CD14-positive monocyte (primary cell): Measurements from ENCODE around the gene FAM241B. TPM values are rescaled to one million over a fixed set of nuclear protein-coding genes. Genes with fewer than 3 reads are reported as not detected.

Source experiments
- DNase-seq, 3 donors: peaks; one replicate each; pipeline ENCODE4 v3.0.0-alpha.2; 2011 to 2022
- H2AFZ ChIP-seq: 2 replicates; pipeline ENCODE4 v1.6.0; 2012; ENCODE audit warnings: mild to moderate bottlenecking, low read depth, low read length, inconsistent platforms; ENCODE audit not compliant: insufficient read depth, poor library complexity, severe bottlenecking
- H3K27ac ChIP-seq, 2 donors: 1 replicate in 1 of 2; 2 replicates in 1 of 2; pipeline ENCODE4 v1.5.1; 2012 to 2013; ENCODE audit warnings: low read length in 2 of 2, control low read depth in 1 of 2, inconsistent platforms in 1 of 2, low read depth in 1 of 2, mild to moderate bottlenecking in 1 of 2
- H3K27me3 ChIP-seq, 2 donors: one replicate each; pipeline versions ENCODE4 v1.6.0 to v1.6.1; 2011 to 2013; ENCODE audit warnings: low read length in 2 of 2; ENCODE audit not compliant: control insufficient read depth in 2 of 2, insufficient read depth in 2 of 2
- H3K36me3 ChIP-seq, 2 donors: replicated peaks in 1 of 2; 1 replicate in 1 of 2; 2 replicates in 1 of 2; pipeline versions ENCODE4 v1.5.1 to v1.6.1; 2012 to 2013; ENCODE audit warnings: low read length in 2 of 2, control low read depth in 1 of 2, inconsistent platforms in 1 of 2, mild to moderate bottlenecking in 1 of 2; ENCODE audit not compliant: insufficient read depth in 2 of 2, control insufficient read depth in 1 of 2
- H3K4me1 ChIP-seq, 2 donors: 1 replicate in 1 of 2; 2 replicates in 1 of 2; pipeline versions ENCODE4 v1.5.1 to v1.6.1; 2012 to 2013; ENCODE audit warnings: low read length in 2 of 2, control low read depth in 1 of 2, inconsistent platforms in 1 of 2, mild to moderate bottlenecking in 1 of 2, moderate library complexity in 1 of 2; ENCODE audit not compliant: insufficient read depth in 2 of 2, control insufficient read depth in 1 of 2
- H3K4me2 ChIP-seq: replicated peaks from 2 replicates; pipeline ENCODE3; 2012; ENCODE audit warnings: low read length, moderate library complexity, mild to moderate bottlenecking; ENCODE audit not compliant: poor library complexity, severe bottlenecking; ENCODE audit errors: extremely low read depth
- H3K4me3 ChIP-seq, 3 experiments: fragments of 200-600 bp in 1 of 3; sonication (generic) in 1 of 3; replicated peaks in 1 of 3; 1 replicate in 2 of 3; 2 replicates in 1 of 3; pipeline ENCODE4 v1.5.1; 2011 to 2013; ENCODE audit warnings: low read length in 3 of 3, mild to moderate bottlenecking in 3 of 3, control low read depth in 2 of 3, low read depth in 2 of 3, inconsistent platforms in 1 of 3, moderate library complexity in 1 of 3
- H3K79me2 ChIP-seq: 2 replicates; pipeline ENCODE4 v1.6.0; 2012; ENCODE audit warnings: mild to moderate bottlenecking, control low read depth, inconsistent platforms, low read length, moderate library complexity; ENCODE audit not compliant: insufficient read depth
- H3K9ac ChIP-seq: 2 replicates; pipeline ENCODE4 v1.6.0; 2017; ENCODE audit warnings: low read length, mild to moderate bottlenecking; ENCODE audit not compliant: insufficient read depth, poor library complexity, severe bottlenecking
- H3K9me3 ChIP-seq, 2 donors: replicated peaks in 1 of 2; 1 replicate in 1 of 2; 2 replicates in 1 of 2; pipeline versions ENCODE4 v1.5.1 to v1.6.1; 2012 to 2013; ENCODE audit warnings: low read length in 2 of 2, control low read depth in 1 of 2; ENCODE audit not compliant: control insufficient read depth in 1 of 2, insufficient read depth in 1 of 2
- H4K20me1 ChIP-seq: 2 replicates; pipeline ENCODE4 v1.6.0; 2012; ENCODE audit warnings: mild to moderate bottlenecking, low read length, control low read depth, moderate library complexity; ENCODE audit not compliant: insufficient read depth
- H3K27ac Mint-ChIP-seq, 7 donors: one replicate each; pipeline ENCODE4 v1.8.0; 2020; ENCODE audit warnings: mild to moderate bottlenecking in 7 of 7, mixed read lengths in 7 of 7, moderate library complexity in 6 of 7, inconsistent platforms in 2 of 7
- H3K27me3 Mint-ChIP-seq, 3 donors: one replicate each; pipeline ENCODE4 v1.8.0; 2021 to 2022; ENCODE audit warnings: low read depth in 3 of 3, mild to moderate bottlenecking in 3 of 3, mixed read lengths in 3 of 3, moderate library complexity in 3 of 3, inconsistent platforms in 1 of 3
- H3K36me3 Mint-ChIP-seq, 2 donors: one replicate each; pipeline ENCODE4 v1.8.0; 2020; ENCODE audit warnings: mixed read lengths in 2 of 2, inconsistent platforms in 1 of 2, mild to moderate bottlenecking in 1 of 2
- H3K4me1 Mint-ChIP-seq: one replicate; pipeline ENCODE4 v1.8.0; 2020; ENCODE audit warnings: mild to moderate bottlenecking, mixed read lengths
- H3K4me3 Mint-ChIP-seq, 2 donors: one replicate each; pipeline ENCODE4 v1.8.0; 2020; ENCODE audit warnings: mild to moderate bottlenecking in 2 of 2, mixed read lengths in 2 of 2, moderate library complexity in 1 of 2
- H3K9me3 Mint-ChIP-seq, 7 donors: one replicate each; pipeline ENCODE4 v1.8.0; 2020 to 2022; ENCODE audit warnings: mixed read lengths in 7 of 7, mild to moderate bottlenecking in 6 of 7, moderate library complexity in 6 of 7, inconsistent platforms in 2 of 7
- WGBS: methylation state at CpG from one replicate; pipeline ENCODE4 v1.1.5; 2013; ENCODE audit warnings: missing lambda C conversion rate; ENCODE audit not compliant: insufficient coverage; 5-methylcytosine and 5-hydroxymethylcytosine counted together
- intact Hi-C, 2 donors: fragments of 100-400 bp; cut with micrococcal nuclease; formaldehyde crosslinking; loops; one replicate each; pipeline versions ENCODE4 v1.15.0 to v1.15.1; 2023
- polyA plus RNA-seq, 3 donors: library from polyadenylated mRNA; depleted of rRNA in 1 of 3; unstranded in 2 of 3; stranded (reverse) in 1 of 3; fragments of 300-500 nt in 2 of 3; fragments of >200 nt in 1 of 3; fragmentation: Illumina TruSeq in 2 of 3; gene quantifications; 1 replicate in 2 of 3; 2 replicates in 1 of 3; pipeline ENCODE4 v1.2.3, GENCODE V29; 2012 to 2021
- TF ChIP-seq, protein P1 (sequence below): fragments of 200-600 bp; IDR thresholded peaks from one replicate; pipeline ENCODE4 v1.8.0; 2022; ENCODE audit warnings: antibody characterized with exemption, mild to moderate bottlenecking

Gene FAM241B
- polyA plus RNA-seq, 3 donors, result not detected

DNA sequence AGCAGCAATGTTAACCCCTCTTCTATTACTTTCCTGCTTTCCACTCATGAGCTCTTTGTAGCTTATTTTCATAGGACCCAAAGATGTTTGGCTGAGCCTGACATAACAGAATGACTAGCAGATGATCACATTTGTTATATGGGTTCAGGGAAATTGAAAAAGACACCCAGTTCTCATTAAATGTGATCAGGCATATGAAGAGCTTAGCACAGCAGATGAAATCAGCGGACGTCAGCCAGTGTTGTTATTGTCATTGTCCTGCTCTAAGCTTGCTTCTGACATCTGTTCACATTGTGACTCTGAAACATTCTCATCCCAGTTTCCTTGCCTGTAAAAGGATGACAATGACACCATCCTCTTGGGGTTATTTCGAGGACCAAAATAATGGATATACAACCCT lies 43.5 kb downstream of the FAM241B start:
- intact Hi-C loops, result no loop called here
- Mint-ChIP-seq H3K4me3 (no peak overlapping the region), H3K4me1 (no peaks in the 10 kb centered on the region), H3K36me3 (no peaks in the 10 kb centered on the region), H3K27me3 (peaks cover 9 to 17% (median 12%) of the 10 kb centered on the region in 3 donors), H3K27ac (no peak overlapping the region), H3K9me3 (peaks cover 0 to 5% (median 0%) of the 10 kb centered on the region in 7 donors)
- no peaks in the 10 kb centered on the region for H3K9me3 ChIP-seq
- no peaks in the 10 kb centered on the region for H3K79me2 ChIP-seq
- no peak overlapping the region for H3K4me3 ChIP-seq
- no peaks in the 10 kb centered on the region for H3K36me3 ChIP-seq
- TF ChIP-seq, protein P1, sequence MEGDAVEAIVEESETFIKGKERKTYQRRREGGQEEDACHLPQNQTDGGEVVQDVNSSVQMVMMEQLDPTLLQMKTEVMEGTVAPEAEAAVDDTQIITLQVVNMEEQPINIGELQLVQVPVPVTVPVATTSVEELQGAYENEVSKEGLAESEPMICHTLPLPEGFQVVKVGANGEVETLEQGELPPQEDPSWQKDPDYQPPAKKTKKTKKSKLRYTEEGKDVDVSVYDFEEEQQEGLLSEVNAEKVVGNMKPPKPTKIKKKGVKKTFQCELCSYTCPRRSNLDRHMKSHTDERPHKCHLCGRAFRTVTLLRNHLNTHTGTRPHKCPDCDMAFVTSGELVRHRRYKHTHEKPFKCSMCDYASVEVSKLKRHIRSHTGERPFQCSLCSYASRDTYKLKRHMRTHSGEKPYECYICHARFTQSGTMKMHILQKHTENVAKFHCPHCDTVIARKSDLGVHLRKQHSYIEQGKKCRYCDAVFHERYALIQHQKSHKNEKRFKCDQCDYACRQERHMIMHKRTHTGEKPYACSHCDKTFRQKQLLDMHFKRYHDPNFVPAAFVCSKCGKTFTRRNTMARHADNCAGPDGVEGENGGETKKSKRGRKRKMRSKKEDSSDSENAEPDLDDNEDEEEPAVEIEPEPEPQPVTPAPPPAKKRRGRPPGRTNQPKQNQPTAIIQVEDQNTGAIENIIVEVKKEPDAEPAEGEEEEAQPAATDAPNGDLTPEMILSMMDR, result no peak
- H4K20me1 ChIP-seq, result no peaks in the 10 kb centered on the region
- no peak overlapping the region for H3K9ac ChIP-seq
- WGBS, result no CpG with 5 or more reads among the region's 3 CpGs
- H3K4me2 ChIP-seq, result no peak overlapping the region
- no peaks in the 10 kb centered on the region for H3K4me1 ChIP-seq
- no peaks in the 10 kb centered on the region for H3K27me3 ChIP-seq
- no peak overlapping the region for H3K27ac ChIP-seq
- no peak overlapping the region for H2AFZ ChIP-seq
- DNase-seq, result no peak

DNA sequence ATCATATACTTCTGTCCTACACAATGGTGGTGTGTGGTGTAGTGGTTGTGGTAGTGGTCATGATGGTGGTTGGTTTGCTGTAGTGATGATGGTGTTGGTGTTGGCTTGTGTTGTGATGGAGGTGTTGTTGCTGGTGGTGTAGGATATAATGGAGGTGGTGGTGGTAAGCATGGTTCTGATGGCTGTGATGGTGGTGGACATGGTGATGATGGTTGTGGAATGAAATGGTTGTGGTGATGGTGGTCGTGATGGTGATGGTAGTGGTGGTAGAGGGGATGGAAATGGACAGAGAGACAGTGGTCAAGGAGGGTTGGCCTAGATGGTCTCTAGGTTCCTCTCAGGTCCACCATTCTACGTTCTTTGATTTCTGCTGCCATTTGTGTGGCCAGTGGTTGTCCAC lies 44.7 kb downstream of the FAM241B start:
- Histone ChIP-seq H3K27me3 (no peaks in the 10 kb centered on the region), H3K9me3 (no peaks in the 10 kb centered on the region), H2AFZ (no peak overlapping the region), H3K79me2 (no peaks in the 10 kb centered on the region), H3K9ac (no peak overlapping the region), H3K4me1 (no peaks in the 10 kb centered on the region), H3K4me2 (no peak overlapping the region), H4K20me1 (no peaks in the 10 kb centered on the region), H3K4me3 (no peak overlapping the region), H3K36me3 (no peaks in the 10 kb centered on the region), H3K27ac (no peak overlapping the region)
- WGBS, result 100% methylated on average over 1 of the region's 2 CpGs
- no peaks in the 10 kb centered on the region for H3K36me3 Mint-ChIP-seq
- TF ChIP-seq, protein P1, result no peak
- no peak overlapping the region for H3K27ac Mint-ChIP-seq
- peaks cover 8 to 9% (median 9%) of the 10 kb centered on the region in 3 donors for H3K27me3 Mint-ChIP-seq
- H3K9me3 Mint-ChIP-seq, result peaks cover 0 to 5% (median 0%) of the 10 kb centered on the region in 7 donors
- intact Hi-C loops, result no loop called here
- no peak overlapping the region for H3K4me3 Mint-ChIP-seq
- no peaks in the 10 kb centered on the region for H3K4me1 Mint-ChIP-seq
- DNase-seq, result no peak
